Adrenal gland (tissue), 5 donors: ENCODE results near the gene PTPRN2.

Experiments used
- CTCF ChIP-seq, 6 experiments: fragments of 450-650 bp in 4 of 6; fragments of 200-600 bp in 2 of 6; sonication (generic) in 1 of 6; IDR thresholded peaks; 1 replicate in 5 of 6; 2 replicates in 1 of 6; pipeline versions ENCODE4 v1.5.1 to v1.8.0; 2016 to 2021; ENCODE audit warnings: antibody characterized with exemption in 6 of 6, mild to moderate bottlenecking in 2 of 6, moderate library complexity in 1 of 6
- POLR2A ChIP-seq, 2 donors: fragments of 450-650 bp; IDR thresholded peaks; one replicate each; pipeline ENCODE4 v1.6.1; 2017; ENCODE audit warnings: antibody characterized with exemption in 2 of 2, mild to moderate bottlenecking in 2 of 2, moderate library complexity in 1 of 2
- donor health status: DM: no; HTN: no; CAD: no.

- no peak for TF ChIP-seq CTCF (IDR thresholded peaks at IDR 0.05)
- TF ChIP-seq POLR2A (IDR thresholded peaks at IDR 0.05) = no peak
Observed at GRCh38 chr7:157519246-157519645, 1068.4 kb downstream of the PTPRN2 start.
